HG03342 (cell line): ENCODE measurements around the gene FAM180A.
"Not testable (repeated sequence)": the region's sequence is repeated elsewhere in the genome, so short reads cannot be mapped to it uniquely, and the experiment has no call there.

ENCODE experiments used
- ATAC-seq: cut with Tn5 transposase; IDR thresholded peaks from one replicate; pipeline ENCODE4 v1.9.1; 2021; ENCODE audit warnings: mild to moderate bottlenecking, moderate library complexity; ENCODE audit not compliant: unreplicated experiment

FAM180A gene

DNA sequence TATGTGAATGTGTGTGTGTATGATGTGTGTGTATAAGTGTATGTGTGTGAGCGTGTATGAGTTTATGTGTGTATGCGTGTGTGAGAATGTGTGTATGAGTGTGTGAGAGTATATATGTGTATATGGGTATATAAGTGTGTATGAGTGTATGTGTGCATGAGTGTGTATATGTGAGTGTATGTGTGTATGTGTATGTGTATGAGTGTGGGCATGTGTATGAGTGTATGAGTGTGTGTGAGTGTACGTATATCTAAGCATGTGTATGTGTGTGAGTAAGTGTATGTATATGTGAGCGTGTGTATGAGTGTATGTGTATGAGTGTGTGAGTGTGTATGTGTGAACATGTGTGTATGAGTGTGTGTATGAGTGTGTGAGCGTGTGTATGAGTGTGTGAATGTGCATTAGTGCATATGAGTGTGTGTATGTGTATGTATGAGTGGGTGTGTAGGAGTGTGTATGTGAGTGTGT is 33.5 kb downstream of the FAM180A start:
- no peak for ATAC-seq

DNA sequence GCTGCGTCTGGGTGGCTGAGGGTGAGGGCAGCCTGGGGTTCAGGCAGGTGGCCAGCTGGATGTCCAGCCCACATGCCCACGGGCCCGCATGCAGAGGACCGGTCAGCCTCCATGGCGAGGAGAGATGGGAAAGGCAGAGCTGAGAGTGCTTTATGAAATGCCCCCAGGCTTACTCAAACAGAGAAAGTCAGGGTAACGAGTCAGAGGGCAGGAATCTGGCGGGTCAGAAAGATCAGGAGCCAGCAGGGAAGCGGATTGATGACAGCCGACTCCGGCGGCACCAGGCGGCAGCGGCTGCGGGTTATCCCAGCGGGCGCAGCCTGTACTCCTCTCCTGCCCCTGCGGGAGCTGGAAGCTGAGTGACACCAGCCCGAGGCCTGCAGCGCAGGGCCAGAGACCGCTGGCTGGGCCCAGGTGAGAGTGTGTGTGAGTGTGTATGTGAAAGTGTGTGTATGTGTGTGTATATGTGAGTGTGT is 34.0 kb downstream of the FAM180A start:
- no peak for ATAC-seq

DNA sequence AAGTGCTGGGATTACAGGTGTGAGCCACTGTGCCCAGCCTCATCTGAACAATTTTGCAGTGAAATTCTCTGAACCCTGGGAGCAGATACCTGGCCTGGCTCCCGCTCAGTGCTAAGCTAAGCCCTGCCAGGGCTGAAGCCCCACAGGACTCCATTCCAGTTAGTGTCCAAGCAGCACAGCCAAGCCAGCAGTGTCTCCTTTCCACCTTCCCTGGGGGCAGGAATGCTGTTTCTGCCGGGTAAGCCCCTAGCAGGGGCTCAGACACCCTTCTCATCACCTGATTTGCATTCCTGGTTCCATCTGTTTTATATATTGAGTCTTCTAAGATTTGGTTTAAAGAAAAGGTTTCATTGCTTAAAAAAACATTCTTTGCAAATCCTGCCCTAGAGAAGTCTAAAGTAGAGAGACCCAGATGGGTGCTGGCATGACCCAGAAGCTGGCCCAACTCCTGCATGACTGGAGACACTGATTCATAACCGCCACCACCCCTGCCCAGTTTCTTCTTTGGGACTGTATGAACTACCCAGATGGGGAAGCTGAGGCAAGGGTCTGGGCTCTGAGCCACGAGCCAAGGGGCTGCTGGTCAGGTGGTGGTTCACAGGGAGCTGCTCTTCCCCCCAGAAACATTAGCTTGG is 34.7 kb downstream of the FAM180A start:
- ATAC-seq: no peak

DNA sequence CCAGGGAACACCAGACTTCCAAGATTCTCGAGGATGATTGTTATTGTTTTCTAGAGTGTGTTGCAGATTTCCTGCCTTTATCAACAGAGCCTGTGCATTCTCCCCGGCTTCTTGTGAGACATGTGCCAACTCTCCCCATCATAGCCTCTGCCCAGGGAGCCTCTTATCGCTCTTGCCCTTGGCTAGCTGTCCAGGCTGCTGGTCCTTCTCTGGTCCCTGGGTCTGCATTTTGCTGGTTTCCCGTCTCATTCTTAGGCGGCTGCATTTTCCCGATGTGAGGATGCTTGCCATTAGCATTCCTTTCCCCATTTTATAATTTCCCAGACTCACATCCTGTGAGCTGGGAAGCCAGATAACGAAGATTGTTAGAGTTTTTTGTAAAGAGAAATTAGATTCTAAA is 35.8 kb downstream of the FAM180A start:
- no peak for ATAC-seq

DNA sequence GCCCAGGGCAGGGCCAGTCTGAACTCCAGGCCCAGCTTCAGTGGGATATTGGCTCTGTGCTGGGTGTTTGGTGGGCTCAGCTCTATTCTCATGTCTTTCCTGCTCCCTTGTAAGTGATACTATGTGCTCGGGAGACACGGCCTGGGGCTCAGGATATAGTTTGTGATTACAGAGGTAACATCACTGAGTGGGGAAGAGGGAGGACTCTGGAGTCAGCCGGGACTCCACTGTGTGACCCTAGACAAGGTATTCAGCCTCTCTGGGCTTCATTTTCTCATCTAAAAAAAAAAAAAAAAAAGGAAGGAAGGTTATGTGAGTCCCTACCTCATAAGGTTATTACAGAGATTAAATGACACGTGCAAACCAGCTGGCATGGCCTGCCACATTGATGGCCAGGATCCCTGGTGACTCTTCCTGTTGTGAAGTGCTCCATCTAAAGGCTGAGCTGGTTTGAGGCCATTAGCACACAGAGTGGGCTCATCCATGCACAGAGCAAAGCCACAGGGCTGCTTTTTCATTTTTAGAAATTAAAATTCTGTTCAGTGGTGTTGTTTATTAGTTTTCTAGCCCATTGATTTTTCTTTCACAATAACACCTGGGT is 36.3 kb downstream of the FAM180A start:
- no peak for ATAC-seq

DNA sequence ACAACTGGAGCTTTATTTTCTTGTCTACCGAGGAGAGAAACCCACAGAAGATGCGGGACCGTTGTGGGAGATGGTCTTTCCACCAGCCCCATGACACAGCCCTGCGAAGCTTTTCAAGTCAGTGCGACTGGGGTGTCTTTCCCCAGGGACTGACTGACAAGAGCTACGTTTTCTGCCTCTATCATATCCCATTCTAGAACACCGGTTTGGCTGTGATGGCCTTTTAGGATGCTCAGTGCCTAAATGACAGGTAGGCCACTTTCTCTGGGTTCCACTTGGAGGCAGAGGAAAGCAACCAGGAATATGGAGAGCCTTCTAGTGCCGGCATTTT is 37.5 kb downstream of the FAM180A start:
- no peak for ATAC-seq

DNA sequence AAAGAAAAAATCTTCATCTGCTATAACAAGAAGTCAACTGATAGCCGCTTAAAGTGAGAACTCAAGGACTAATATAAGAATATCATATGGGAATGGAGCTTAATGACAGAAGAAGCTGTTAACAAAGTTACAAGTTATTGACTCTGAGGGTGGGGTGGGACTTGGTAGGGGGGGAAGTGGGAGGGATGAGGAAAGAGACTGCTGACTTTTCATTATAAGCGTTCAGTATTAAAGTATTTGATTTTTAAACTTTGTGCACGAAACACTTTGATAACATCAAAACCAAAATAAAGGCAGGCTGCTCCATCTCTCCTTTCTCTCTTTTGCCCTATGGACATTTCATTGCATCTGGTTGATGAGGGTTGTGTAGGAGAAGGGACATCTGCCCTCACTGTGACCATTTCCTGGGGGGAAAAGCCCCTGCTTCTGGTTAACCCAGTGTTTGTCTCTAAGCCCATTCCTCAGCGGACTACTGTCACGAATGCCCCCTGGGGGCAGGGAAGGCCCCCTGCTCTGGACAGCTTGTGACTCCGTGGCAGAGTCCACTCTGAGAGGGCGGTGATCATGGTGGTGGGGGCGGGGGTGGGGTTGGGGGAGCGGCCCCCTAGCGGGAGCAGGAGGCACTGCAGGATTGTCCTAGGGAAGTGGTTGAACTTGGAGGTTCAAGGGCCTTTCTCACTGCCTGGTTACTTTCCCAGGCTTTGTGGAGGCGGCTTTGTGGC is 38.0 kb downstream of the FAM180A start:
- no peak for ATAC-seq

DNA sequence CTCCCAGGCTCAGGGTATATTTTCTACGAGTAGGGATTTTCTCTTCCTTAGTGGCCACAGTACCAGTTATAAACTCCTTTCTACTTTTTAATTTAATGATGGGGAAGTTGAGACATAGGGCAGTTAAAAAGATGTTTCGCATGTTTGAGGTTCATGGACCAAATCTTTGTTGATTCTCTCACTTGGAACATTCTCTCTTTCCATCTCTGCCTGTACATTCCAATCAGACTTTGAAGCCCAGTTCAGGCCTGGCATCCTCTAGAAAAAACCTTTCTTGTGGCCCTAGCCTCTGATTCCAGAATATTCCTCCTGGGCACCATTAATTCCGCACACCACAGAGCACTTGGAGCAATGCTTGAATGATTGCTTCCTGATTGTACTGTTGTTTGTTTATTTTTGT is 39.1 kb downstream of the FAM180A start:
- no peak for ATAC-seq

DNA sequence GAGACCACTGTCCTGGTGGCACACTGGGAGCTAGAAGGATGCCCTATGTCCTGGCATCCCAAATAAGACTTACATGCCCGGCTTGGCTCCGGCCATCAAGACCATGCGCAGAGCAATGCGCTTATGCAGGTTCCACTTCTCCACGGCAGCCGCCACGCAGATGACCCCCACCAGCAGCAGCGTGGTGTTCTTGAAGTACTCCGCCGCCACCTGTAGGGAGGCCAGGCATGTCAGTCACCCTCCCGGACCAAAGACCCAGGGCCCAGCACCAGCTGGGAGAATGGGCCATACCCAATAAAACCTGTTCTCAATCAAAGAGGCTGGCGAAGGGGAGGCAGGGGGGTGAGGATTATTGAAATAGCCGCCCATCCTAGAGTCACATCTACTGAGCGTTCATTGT is 40.6 kb downstream of the FAM180A start:
- ATAC-seq: no peak

DNA sequence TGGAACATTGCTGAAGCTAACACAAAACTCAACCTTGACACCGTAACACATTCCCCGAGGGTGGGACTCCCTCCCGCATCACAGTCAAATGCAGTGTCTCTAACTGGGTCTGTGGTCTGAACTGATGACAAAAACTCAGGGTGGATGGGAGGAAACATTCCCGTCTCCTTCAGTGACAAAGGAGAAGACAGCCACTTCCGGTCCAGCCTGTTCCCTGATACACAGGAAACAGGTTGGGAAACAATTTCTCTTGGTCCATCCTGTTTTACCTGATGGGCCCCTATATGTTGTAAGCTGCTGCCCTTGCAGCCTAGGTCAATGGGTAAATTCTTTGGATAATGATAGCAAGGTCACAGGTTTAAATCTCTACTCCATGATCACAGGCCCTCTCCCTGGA is 41.0 kb downstream of the FAM180A start:
- ATAC-seq: no peak

DNA sequence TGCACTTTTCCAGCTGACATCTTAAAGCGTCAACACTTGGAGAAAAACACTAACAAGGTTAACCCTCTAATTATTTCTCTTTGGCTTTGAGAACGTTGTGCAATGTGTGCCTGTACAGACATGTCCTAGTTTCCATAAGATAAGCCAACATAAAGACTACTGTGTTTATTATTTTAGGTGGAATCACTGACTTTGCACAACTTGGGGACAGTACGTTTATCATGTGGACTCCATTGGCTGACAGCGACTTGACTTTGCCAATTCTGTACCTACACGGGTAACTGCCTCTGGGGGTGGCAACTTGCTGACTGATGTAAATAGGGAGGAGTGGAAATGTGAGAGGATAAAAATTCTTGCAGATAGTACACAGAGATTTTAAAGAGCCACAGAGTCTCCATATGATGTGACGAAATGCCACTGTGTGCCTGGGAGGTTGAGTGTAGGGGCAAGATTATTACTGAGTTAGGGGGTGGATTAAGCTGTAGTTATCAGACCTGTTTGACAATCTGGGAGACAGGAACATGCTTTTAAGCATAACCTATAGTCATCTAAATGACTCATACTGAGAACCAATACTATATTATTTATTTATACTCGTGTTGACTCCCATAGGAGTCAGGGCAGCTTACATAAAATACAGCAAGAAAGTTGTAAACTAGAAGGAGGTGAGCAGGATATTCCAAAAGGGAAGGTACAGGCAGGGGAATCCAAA is 41.6 kb downstream of the FAM180A start:
- ATAC-seq: no peak

DNA sequence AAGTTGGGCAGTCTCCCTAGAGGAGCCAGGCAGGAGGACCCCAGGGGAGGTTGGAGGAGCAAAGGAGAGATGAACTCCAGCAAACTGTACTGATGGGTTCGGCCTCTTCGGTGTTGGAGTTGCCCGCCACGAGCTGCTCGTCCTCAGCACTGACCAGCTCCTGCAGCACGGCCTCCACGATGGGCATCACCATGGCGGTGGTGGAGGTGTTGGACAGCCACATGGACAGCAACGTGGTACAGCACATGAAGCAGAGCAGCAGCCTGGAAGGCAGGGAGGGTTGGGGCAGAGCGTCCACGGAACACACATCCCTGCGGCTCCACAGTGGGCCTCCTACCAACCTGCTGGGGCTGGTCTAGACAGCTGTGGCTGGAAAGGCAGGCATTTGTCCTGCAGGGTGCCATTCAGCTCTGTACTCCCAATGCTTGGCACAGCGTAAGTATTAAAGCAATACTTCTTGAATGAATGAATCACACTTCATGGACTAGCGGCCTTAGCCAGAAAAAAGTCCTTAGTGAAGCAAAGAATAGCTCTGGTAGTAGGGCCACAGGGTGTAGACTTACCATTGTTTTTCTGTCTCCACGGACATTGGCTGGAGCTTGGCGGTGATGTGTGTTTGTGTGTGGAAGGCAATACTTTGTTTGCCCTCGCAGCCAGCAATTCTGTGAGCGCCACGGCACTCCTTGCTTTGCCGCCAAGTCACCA is 42.4 kb downstream of the FAM180A start:
- no peak for ATAC-seq

DNA sequence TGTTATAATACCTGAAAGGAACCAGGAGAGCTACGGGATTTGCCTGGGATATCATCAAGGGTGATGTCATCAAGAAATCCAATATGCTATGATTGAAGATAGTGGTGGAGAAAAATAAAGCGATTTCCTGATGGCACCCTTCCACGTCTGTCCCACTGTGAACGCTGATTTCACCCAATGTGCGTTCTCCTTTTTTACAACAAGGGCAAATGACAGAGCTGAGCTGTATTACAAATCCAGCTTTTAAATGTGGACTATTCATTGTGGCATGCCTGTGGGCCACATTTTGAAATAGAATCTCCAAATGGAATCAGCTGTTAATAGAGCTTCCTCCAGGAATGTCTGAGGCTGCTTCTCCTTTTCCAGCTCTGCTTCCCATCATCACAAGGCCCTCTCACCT is 43.9 kb downstream of the FAM180A start:
- ATAC-seq: no peak

DNA sequence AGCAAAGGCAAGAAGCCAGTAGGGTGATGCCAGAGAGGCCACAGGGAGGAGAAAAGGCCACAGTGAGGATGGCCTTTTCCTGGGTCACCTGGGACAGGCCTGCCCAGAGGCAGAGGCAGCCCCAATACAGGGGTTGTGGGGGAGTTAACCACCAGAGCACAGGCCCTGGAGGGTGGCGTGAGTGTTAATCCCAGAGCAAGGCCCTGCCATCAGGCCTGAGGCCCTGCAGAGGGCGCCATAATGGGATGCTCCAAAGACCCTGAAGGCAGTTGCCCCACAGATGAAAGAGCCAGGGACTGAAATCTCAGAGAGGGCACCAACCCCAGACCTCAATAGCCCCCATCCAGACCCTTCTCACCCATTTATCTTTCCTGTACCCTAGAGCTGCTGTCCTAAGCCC is 44.5 kb downstream of the FAM180A start:
- ATAC-seq: no peak

DNA sequence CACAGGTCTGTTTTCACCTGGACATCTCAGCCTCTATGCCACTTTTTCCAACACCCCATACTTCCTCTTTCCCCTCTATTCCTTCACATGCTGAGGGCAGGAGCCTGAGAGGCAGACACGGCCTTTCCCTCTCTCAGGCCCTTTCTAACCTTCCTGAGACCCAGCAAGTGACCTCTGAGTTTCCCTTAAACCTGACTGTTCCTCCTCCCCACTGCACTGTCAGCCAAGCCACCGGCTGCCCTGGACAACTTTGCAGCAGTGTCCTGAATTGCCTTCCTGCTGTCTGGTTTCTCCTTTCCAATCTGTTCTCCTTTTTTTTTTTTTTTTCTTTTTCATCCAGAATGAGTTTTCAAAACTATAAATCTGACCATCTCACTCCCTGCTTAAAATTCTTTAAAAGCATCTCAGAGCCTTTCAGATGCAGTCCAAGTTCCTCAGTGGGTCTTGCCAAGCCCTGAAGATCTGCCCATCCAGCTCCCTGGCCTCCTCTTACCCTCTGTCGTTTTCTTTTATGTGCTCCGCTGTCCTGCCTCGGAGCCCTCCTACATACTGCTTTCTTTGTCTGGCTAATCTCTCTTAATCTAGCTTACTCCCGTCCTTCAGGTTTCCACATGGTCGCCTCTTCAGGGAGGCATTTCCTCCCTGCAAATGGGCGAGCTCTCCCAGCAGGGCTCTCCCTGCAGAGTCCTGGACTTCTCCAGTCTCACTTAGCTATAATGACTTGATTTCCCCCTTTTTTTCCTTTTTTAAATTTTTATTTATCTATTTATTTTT is 51.1 kb downstream of the FAM180A start:
- no peak for ATAC-seq

DNA sequence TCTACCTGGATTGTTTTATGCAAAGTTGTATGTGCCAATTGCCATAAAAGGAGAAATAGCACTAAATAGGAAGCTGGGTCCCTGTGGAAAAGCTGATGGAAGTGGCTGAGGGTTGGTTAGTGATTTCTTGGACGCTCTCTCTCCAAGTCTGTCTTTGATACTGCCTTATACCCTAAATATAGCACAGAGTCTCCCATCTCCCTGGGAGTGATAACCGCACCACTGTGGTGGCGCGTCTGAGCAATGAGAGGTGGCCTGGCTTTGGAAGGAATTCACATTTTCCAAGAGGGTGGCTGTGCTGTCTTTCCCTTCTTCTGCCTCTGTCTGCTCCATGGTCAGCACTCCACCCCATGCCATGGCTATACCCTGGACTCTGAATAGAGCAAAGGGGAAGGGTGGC is 55.1 kb downstream of the FAM180A start:
- ATAC-seq: no peak

DNA sequence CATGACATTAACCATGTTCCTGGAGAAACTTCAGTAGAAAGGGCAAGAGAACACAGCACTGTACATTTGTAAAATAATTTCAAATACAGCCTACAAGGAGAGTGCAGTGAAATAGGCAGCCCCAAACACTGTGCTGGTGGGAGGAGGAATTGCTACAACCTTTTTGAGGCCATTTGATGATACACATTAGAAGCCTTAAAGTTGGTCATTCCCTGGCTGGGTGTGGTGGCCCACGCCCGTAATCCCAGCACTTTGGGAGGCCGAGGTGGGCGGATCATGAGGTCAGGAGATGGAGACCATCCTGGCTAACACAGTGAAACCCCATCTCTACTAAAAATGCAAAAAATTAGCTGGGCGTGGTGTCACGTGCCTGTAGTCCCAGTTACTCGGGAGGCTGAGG is 56.0 kb downstream of the FAM180A start:
- ATAC-seq: not testable (repeated sequence)

DNA sequence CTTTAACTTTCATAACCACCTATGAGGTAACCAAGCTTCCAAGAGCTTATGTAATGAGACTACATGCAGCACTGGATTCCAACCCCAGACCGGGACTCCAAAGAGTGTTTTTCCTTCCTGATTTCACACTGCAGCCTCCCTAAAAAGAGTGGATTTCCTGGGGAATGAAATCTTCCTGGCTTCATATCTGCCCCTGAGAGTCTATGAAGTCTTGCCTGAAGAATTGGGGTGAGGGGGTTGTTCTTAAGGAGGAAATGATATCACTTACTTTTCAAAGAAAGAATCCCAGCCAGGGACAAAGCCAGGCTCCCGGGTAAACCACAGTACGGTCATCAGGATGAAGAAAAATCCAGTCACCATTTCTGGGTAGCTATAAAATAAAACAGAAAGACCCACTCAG is 56.6 kb downstream of the FAM180A start:
- no peak for ATAC-seq

DNA sequence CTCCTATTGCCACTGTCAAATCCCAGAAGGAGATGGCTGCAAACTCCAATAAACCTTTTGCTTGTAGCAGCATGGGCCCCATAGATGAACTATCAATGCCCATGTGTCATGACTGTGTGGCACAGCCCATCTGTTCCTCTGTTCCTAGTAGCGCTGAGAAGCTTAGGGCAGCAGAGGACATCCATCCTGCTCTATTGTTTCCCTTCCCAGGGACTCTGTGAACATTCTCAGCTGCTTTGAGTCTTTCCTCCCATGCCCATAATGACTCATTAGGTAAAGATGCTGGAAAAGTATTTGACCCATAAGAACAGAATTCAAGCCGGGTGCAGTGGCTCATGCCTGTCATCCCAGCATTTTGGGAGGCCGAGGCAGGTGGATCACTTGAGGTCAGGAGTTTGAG is 58.0 kb downstream of the FAM180A start:
- ATAC-seq: no peak

DNA sequence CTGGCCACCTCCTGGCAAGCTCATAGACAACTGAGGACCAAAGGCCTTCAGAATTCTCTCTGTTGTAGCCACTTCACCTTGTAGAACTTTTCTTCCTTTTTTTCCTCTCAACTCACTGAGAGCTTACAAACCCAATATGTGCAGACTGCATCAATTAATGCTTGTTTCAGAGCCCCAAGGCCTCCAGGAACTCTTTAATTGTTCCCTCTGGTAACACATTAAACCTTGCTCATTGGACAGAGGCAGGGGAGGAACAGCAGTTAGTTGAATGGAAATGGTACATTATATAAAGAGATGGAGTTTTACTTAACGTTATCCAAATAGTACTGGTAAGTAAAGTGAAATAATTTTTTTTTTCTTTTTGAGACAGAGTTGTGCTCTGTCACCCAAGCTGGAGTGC is 61.1 kb downstream of the FAM180A start:
- ATAC-seq: no peak
